ENCODE measurements around the gene DRC7. TPM values are rescaled to one million over a fixed set of nuclear protein-coding genes. Genes with fewer than 3 reads are reported as not detected.

Gene DRC7
- total RNA-seq, 2 experiments from 2014 or later = not detected

DNA sequence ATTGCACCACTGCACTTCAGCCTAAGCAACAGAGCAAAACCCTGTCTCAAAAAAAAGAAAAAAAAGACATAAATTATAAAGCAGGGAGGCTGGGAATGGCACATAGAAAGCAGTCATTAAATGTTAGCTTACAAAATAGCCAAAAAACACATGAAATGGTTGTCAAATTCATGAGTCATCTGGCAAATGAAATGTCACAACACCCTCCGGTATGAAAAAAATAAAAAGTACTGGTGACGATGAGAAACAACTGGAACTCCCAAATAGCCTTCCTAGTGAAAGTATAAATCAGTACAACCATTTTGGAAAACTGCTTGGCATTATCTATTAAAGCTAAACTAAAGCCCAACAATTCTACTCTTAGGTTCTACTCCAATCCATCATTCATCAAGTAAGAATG lies 37.4 kb downstream of the DRC7 start:
- Mint-ChIP-seq H3K36me3 (ENCODE audit: low read depth) (peaks cover 12% of the 10 kb centered on the region), H3K4me3 (no peak overlapping the region), H3K9me3 (peaks cover 16% of the 10 kb centered on the region), H3K27ac (no peak overlapping the region), H3K27me3 (no peaks in the 10 kb centered on the region), H3K4me1 (peaks cover 15% of the 10 kb centered on the region)
- DNase-seq = no peak
- POLR2A ChIA-PET = no interaction called here
- CTCF ChIA-PET = interaction anchor here (0.6 kb wide), 1 partner anchor 1820 kb away, joined by 4 read pairs; no protein-coding TSS in a partner anchor

DNA sequence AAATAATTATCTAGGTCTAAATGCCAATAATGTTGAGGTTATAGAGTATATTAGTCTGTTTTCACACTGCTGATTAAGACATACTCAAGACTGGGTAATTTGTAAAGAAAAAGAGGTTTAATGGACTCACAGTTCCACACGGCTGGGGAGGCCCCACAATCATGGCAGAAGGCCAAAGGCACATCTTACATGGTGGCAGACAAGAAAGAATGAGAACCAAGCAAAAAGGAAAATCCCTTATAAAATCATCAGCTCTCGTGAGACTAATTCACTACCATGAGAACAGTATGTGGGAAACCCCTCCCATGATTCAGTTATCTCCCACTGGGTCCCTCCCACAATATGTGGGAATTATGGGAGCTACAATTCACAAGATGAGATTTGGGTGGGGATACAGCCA lies 38.1 kb downstream of the DRC7 start:
- H3K27ac Mint-ChIP-seq = no peak overlapping the region
- CTCF ChIA-PET = no interaction called here
- DNase-seq = no peak
- H3K4me1 Mint-ChIP-seq = peaks cover 22% of the 10 kb centered on the region
- peaks cover 12% of the 10 kb centered on the region for H3K36me3 Mint-ChIP-seq (ENCODE audit: low read depth)
- no peaks in the 10 kb centered on the region for H3K27me3 Mint-ChIP-seq
- POLR2A ChIA-PET = no interaction called here
- no peak overlapping the region for H3K4me3 Mint-ChIP-seq
- H3K9me3 Mint-ChIP-seq = peaks cover 16% of the 10 kb centered on the region

DNA sequence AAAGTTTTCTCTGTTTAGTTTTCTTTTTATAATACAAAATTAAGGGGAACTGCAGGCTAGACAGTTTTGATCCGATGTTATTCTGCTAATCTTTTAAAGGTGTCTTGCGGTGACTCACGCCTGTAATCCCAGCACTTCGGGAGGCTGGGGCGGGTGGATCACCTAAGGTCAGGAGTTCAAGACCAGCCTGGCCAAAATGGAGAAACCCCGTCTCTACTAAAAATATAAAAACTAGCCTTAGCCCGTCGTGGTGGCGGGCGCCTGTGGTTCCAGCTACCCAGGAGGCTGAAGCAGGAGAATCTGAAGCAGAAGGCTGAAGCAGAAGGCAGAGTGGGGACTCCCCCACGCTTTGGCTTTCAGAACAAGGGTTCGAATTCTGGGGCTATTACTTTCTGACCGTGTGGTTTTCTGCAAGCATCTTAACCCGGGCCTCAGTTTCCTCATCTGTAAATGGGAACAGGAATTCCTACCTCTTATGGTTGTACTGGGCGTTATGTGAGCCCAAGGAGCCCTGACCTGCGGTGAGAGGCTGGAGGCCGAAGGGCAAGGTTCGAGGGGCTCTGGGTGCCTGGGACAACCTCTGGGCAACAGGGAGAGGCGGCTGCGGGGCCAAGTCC lies 39.8 kb downstream of the DRC7 start:
- H3K27ac Mint-ChIP-seq = peak overlapping the region; percentile 92
- peaks cover 16% of the 10 kb centered on the region for H3K9me3 Mint-ChIP-seq
- peak overlapping the region; percentile 98 for H3K4me3 Mint-ChIP-seq
- H3K4me1 Mint-ChIP-seq = peaks cover 27% of the 10 kb centered on the region
- POLR2A ChIA-PET = no interaction called here
- no peak for DNase-seq
- H3K36me3 Mint-ChIP-seq (ENCODE audit: low read depth) = peaks cover 14% of the 10 kb centered on the region
- CTCF ChIA-PET = interaction anchor here (1.6 to 2.9 kb wide), 5 partner anchors 10 to 287 kb away, joined by 3 to 14 read pairs (median 5); partner anchors contain the start of genes CIAPIN1 and COQ9
- H3K27me3 Mint-ChIP-seq = no peaks in the 10 kb centered on the region

DNA sequence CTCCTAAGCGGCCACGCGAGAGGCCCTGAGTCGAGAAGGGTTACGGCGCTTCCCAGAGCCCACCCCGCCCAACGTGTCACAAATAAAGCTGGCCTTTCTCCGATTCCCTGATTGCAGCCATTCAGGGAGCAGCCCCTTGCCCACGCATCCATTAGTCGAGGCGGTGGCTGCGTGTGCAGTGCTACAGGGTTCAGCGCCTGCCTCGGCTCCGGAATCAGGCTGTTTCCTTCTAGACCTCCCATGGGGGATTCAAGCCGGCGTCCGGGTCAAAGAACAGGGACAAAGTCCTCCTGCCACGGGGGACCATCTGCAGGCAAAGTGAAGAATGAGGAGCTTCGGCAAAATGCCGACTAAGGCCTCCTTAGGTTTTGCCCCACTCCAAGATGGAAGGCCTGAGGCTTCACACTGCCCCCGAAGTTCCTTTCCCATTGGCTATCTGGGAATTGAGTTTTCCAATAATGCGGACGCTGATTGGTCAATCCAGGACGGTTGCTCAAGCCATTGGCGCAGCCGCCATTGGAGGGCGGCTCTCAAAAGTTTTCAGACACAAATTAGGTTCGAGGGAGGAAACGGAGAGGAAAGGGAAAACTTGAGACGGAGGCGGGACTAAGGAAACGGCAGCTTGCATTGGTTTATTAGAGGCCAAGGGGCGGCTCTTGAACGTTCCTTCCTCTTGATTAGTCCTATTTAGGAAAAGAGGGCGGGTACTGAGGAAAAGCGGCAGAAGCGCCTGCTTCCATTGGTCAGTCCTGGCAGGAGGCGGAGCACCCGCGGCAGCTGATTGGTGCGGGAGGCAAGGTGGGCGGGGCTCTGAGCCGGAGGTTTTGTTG lies 40.5 kb downstream of the DRC7 start:
- Mint-ChIP-seq H3K9me3 (peaks cover 16% of the 10 kb centered on the region), H3K27me3 (no peaks in the 10 kb centered on the region), H3K4me3 (peak overlapping the region; percentile 98), H3K27ac (peak overlapping the region; percentile 92), H3K4me1 (peaks cover 27% of the 10 kb centered on the region), H3K36me3 (ENCODE audit: low read depth) (peaks cover 14% of the 10 kb centered on the region)
- DNase-seq = peak; percentile 99
- POLR2A ChIA-PET = interaction anchor here (0.7 kb wide), 1 partner anchor 59 kb away, joined by 3 read pairs; no protein-coding TSS in a partner anchor
- CTCF ChIA-PET = interaction anchor here (0.7 to 2.9 kb wide), 16 partner anchors 8 to 288 kb away, joined by 3 to 14 read pairs (median 3); partner anchors contain the start of genes CIAPIN1 and COQ9

DNA sequence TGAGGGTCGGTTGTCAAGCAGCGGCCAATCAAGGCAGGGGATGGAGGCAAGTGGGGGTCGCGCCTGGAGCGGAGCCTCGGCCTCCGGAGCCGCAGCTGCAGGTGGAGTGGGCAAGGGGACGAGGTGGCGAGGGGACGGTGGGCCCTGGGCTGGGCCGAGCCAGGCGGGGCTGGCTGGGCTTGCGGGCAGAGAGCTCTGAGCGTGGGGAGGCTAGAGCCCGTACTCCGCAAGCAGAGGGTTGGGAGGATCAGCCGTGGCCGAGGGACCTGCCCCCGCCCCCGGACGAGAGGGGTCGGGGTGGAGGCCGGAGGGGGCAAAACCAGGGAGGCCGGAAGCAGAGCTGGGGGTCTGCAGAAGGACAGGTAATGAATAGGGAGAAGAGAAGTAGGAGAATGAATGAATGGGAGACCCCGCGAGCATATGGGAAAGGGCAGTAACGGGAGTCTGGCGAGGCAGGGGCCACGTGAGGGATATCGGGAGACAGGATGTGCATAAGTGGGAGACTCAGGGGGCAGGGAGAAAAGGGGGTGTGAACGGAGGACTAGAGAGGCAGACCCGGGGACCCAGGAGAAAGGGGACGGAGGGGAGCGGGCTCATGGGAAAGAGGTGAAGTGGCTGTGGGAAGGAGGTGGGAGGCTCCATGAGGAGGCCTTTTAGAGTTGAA lies 41.3 kb downstream of the DRC7 start, which contains the start of gene KATNB1:
Gene KATNB1, plus strand, starts transcription at position 16 of the 664 bp plus-strand sequence. CDS start 1,474 bp downstream, outside the sequence.
- ChIA-PET CTCF (interaction anchor here (0.6 to 2.9 kb wide), 21 partner anchors 9 to 288 kb away, joined by 3 to 14 read pairs (median 3); partner anchors contain the start of genes CIAPIN1 and COQ9), POLR2A (no interaction called here)

DNA sequence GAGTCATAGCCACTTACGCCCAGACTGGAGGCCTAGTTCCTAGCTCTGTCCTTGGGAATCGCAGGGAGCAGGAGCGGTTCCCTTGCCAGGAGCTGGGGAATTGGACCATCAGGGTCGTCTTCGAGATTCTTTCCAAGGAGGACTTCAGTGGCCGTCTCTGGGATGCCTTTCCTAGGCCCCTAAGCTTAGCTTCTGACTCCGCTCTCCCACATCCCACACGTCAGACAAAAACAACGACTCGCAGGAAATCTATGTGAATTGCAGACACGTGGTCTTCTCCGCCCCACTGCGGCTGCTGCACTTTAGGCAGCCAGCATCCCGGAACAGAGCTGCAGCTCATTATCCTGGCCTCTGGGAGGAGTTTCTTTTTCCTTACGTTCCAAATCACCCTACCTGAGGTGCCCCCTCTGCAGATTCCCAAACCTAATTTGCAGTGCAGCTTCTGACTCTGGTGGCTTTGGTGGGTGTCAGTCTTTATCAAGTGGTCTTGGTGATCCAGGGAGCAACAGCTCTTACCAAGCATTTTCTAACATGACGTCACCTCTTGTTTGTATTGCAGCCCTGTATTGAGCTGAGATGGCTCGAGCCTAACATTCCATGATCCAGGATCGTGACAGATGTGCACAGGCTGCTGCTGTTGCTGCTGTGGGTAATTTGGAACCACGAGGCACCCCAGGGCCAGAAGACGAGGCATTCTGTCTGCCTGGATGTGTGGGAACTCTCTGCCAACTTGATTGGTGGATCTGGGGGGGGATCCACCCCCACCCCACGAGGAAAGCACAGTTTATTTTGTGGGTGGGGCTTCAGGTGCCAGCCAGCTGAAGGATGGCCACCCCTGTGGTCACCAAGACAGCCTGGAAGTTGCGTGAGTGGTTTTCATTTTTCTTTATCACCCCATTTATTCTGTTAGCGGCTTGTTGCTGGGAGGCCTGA lies 42.1 kb downstream of the DRC7 start:
- ChIA-PET POLR2A (no interaction called here), CTCF (interaction anchor here (0.6 to 2.9 kb wide), 15 partner anchors 10 to 185 kb away, joined by 3 to 14 read pairs (median 4); no protein-coding TSS in a partner anchor)
- H3K27me3 Mint-ChIP-seq = no peaks in the 10 kb centered on the region
- DNase-seq = peak; percentile 66
- peaks cover 27% of the 10 kb centered on the region for H3K4me1 Mint-ChIP-seq
- peaks cover 16% of the 10 kb centered on the region for H3K9me3 Mint-ChIP-seq
- H3K36me3 Mint-ChIP-seq (ENCODE audit: low read depth) = peaks cover 14% of the 10 kb centered on the region
- peak overlapping the region; percentile 92 for H3K27ac Mint-ChIP-seq
- peak overlapping the region; percentile 98 for H3K4me3 Mint-ChIP-seq

More for the DNA sequence above, 41.3 kb downstream of the DRC7 start, which contains the start of gene KATNB1:
- no peak for DNase-seq
- H3K27me3 Mint-ChIP-seq = no peaks in the 10 kb centered on the region
- H3K27ac Mint-ChIP-seq = peak within 1 kb of the TSS; percentile 92
- H3K36me3 Mint-ChIP-seq (ENCODE audit: low read depth) = peaks cover 14% of the 10 kb centered on the region
- peaks cover 27% of the 10 kb centered on the region for H3K4me1 Mint-ChIP-seq
- H3K4me3 Mint-ChIP-seq = peak within 1 kb of the TSS; percentile 98
- peaks cover 16% of the 10 kb centered on the region for H3K9me3 Mint-ChIP-seq

DNA sequence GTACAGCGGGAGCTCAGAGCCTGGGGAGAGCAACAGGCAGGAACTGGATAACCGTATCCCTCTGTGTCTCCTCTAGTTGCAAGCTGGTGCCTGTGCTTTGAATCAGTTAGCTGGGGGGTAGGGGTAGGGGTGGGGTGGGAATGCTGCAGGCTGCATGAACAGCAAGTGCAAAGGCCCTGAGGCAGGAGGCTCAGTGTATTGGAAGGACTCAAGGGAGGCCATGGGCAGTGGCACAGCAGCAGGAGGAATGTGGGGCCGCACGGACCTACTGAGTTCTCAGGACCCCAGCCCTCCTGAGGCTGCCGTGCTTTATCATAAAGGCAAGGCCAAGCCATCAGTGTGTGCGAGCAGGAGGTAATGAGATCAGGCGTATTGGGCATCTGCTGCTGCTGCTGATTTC lies 44.2 kb downstream of the DRC7 start:
- H3K27ac Mint-ChIP-seq = peak overlapping the region; percentile 60
- ChIA-PET POLR2A (no interaction called here), CTCF (interaction anchor here (0.9 kb wide), 1 partner anchor 70 kb away, joined by 3 read pairs; no protein-coding TSS in a partner anchor)
- peaks cover 27% of the 10 kb centered on the region for H3K4me1 Mint-ChIP-seq
- H3K27me3 Mint-ChIP-seq = no peaks in the 10 kb centered on the region
- peaks cover 5% of the 10 kb centered on the region for H3K36me3 Mint-ChIP-seq (ENCODE audit: low read depth)
- H3K4me3 Mint-ChIP-seq = no peak overlapping the region
- DNase-seq = no peak
- no peaks in the 10 kb centered on the region for H3K9me3 Mint-ChIP-seq

DNA sequence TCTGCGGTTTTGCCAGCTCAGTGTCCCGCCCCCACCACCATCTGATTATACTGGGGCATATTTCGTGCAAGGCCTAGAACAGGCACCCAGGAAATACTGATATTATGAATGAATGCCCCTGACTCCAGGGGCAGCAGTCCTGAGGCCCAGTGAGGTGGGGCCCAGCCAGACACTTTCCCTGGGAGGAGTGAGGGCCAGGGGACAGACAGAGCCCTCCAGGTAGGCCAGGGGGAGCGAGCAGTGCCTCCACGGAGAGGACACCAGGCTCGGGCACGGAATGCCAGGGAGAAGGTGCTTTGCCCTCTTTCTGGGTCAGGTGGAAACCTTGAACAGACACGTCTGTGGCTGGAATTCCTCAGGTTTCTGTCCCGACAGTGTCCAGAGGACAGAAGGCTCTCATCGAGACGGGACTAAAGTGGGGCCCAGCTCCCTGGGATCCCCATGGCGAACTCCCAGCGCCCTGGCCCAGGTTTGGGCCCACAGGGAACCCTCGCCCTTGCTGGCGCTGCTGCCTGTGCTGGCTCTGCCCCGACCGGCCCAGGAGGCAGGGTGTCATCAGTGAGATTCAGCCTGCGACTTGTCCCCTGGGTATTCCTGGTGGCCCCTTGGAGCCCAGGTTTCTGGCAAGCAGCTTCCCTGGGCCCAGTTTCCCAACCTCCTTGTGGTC lies 45.3 kb downstream of the DRC7 start:
- peaks cover 25% of the 10 kb centered on the region for H3K4me1 Mint-ChIP-seq
- no peak for DNase-seq
- no peaks in the 10 kb centered on the region for H3K27me3 Mint-ChIP-seq
- peaks cover 5% of the 10 kb centered on the region for H3K36me3 Mint-ChIP-seq (ENCODE audit: low read depth)
- H3K27ac Mint-ChIP-seq = no peak overlapping the region
- no peak overlapping the region for H3K4me3 Mint-ChIP-seq
- CTCF ChIA-PET = no interaction called here
- no peaks in the 10 kb centered on the region for H3K9me3 Mint-ChIP-seq
- POLR2A ChIA-PET = no interaction called here

DNA sequence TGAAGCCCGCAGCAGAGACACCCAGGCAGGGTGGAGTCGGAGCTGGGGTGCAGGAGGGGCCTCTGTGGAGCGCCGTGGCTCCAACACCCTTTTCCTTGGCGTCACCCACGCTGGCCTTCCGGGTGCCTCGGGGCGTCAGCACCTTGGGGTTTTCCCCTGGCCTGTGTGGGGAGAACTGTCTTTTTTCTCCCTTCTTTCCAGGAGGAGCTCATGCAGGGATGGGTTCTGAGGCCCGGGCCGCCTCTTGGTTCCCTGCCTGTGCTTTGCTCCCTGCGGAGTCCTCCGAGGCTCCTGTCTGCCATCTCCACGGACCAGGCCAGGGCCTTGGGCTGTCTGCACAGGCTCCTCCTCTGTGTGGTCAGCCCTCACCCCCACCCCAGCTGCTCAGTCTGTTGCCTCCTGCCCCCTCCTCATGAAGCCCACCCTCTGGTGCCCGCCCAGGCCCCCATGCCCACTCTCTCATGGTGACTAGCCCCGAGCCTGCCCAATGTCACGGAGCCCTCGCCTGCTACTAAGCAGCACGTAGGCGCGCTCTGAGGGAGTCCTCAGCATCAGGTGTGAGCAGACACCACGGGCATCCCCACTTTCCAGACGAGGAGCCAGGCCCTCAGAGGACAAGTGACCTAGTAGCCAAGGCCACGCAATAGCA lies 45.9 kb downstream of the DRC7 start:
- H3K27ac Mint-ChIP-seq = no peak overlapping the region
- no peak overlapping the region for H3K4me3 Mint-ChIP-seq
- no peak for DNase-seq
- H3K4me1 Mint-ChIP-seq = peaks cover 23% of the 10 kb centered on the region
- no peaks in the 10 kb centered on the region for H3K9me3 Mint-ChIP-seq
- POLR2A ChIA-PET = no interaction called here
- H3K36me3 Mint-ChIP-seq (ENCODE audit: low read depth) = peaks cover 3% of the 10 kb centered on the region
- CTCF ChIA-PET = no interaction called here
- H3K27me3 Mint-ChIP-seq = no peaks in the 10 kb centered on the region

DNA sequence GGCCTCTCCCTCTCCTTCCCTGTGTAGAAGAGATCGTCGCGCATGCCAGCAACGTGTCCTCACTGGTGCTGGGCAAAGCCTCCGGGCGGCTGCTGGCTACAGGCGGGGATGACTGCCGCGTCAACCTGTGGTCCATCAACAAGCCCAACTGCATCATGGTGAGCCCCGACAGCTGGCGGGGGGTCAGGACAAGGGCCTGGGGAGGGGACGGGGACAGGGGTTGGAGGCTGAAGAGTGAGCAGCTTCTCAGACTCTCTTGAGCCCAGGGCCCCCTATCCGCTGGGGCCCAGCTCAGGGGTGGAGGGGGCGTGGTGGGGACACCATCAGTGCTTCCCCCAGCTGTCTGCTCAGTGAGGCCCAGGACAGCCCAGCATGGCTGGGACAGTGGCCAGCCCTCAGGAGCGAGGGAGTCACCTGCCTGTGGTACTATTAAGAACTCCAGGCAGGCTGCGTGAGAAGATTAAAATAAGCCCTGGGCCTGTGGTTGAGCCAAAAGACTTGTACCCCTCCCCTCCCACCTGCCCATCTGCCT lies 47.1 kb downstream of the DRC7 start:
- Mint-ChIP-seq H3K4me3 (no peak overlapping the region), H3K27ac (no peak overlapping the region), H3K9me3 (no peaks in the 10 kb centered on the region), H3K4me1 (peaks cover 15% of the 10 kb centered on the region), H3K27me3 (no peaks in the 10 kb centered on the region), H3K36me3 (ENCODE audit: low read depth) (peaks cover 2% of the 10 kb centered on the region)
- no peak for DNase-seq
- ChIA-PET POLR2A (no interaction called here), CTCF (no interaction called here)

DNA sequence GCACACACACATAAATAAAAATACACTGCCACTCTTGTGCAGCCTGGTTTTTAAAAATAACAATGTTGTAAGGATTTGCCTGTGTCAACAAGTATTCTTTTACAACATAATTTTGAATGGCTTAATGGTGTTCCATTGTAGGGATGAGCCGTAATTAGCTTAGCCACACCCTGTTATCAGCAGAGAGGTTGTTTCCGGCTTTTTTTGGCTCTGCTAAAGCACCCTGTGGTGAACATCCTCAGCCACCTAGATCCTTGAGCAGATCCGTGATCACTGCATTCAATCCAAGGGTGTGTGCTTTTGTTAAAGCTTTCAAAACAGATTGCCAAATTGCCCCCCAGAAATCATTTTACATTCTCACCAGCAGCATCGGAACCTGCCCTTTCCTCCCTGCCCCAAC lies 47.9 kb downstream of the DRC7 start:
- Mint-ChIP-seq H3K27me3 (no peaks in the 10 kb centered on the region), H3K4me3 (no peak overlapping the region)

More for the DNA sequence above, 47.9 kb downstream of the DRC7 start:
- ChIA-PET POLR2A (no interaction called here), CTCF (interaction anchor here (0.9 kb wide), 1 partner anchor 258 kb away, joined by 3 read pairs; the partner anchor contains the start of genes USB1 and ZNF319)
- DNase-seq = no peak
- Mint-ChIP-seq H3K36me3 (ENCODE audit: low read depth) (peaks cover 2% of the 10 kb centered on the region), H3K27ac (no peak overlapping the region), H3K9me3 (no peaks in the 10 kb centered on the region), H3K4me1 (peaks cover 7% of the 10 kb centered on the region)
